ENCODE results near the gene SMG9.

- TF ChIP-seq EP300 (IDR thresholded peaks at IDR 0.05) (no peak), CTCF (IDR thresholded peaks at IDR 0.05) (no peak)
These were observed 29.9 kb downstream of the SMG9 start for GRCh38 chr19:43724896-43725295.
